Activated CD4-positive, alpha-beta T cell treated with anti-CD3 and anti-CD28 coated beads, Interleukin-2, amount 50 U/mL, for 4 hours (primary cell): Measurements from ENCODE around the gene OR8H1.

Experiments used
- DNase-seq, 2 experiments: peaks; one replicate each; pipeline ENCODE4 v3.0.0-alpha.2; 2020

Gene OR8H1, protein sequence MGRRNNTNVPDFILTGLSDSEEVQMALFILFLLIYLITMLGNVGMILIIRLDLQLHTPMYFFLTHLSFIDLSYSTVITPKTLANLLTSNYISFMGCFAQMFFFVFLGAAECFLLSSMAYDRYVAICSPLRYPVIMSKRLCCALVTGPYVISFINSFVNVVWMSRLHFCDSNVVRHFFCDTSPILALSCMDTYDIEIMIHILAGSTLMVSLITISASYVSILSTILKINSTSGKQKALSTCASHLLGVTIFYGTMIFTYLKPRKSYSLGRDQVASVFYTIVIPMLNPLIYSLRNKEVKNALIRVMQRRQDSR

DNA sequence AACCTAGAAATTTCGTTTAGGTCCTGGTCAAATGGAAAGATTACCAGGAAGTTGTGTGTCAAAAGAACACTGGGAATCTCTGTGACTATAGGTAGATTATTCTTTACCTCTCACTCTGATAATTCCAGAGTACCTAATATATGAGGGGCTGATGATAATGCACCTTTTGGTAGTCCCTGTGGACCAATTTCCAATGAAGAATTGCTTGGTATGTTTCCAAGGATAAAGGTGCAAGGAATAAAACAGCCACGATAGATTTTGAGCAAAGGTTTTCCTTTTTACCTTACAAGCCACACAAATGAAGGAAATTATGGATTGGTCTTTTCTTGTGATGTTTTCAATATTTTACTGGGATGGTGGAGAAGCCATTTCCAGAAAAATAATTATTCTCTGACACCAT is at the start of gene OR8H1:
TSS of gene OR8H1 (minus strand) at position 101 of the 400 bp plus-strand sequence. CDS start 1,192 bp downstream, outside the sequence.
- DNase-seq, result no peak

DNA sequence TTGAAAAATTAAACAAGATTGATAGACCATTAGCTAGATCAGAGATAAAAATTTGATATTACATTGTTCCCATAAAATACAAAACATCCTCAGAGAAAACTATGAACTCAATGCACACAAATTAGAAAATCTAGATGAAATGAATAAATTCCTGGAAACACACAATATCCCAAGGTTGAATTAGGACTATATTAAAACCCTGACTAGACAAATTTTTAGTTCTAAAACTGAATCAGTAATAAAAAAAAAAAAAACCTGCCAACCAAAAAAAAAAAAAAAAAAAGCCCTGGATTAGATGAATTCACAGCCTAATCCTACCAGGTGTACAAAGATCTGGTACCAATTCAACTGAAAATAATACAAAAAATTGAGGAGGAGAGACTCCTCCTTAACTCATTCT is 48.2 kb upstream of the OR8H1 start:
- DNase-seq, result no peak

DNA sequence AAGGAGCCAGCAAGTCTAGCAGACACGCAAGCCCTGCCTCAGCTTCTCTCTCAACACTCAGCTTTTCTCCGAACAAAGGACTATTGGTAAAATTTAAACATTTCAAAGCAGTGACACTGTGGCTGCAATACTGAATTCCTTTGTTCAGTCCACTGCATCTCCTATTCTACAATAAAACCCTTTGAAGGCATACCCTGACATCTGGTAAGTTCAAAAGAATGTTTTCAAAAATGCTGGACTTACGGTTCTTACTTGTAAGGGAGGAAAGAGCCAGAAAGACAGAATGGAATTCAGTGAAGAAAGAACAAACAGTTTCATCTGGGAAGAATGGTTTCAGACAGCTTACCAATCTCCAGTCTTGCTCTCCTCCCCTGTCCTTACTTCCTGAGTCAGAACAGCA is 41.1 kb upstream of the OR8H1 start:
- no peak for DNase-seq

DNA sequence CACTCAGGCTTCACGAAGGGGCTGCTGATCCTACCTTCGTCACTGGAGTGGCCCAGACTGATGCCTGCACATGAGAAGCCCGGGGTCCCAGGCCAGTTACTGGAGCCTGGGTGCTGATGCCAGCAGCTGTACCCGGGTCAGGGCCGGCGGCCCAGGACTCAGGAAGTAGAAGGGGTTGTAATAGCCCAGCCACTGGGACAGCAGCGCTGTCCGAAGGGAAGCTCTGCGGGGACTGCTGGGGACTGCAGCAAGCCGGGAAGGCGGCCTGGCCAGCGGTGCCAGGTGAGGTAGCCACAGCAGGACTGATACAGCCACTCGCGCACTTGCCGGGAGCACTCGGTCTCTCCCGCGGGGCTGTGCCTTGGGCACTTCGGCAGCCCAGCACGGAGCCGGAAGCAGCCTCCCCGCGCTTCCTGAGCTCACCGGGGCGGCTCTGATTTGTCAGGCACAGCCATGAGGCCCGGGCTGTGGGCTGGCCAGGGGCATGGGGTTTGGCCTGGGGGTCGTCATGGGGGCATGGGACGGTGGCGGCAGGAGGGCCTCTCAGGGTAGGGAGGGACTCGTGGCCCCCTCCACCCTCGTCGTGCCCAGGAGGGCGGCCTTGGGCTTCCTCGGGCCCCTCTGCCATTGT is 39.9 kb upstream of the OR8H1 start:
- DNase-seq, result no peak

- DNase-seq, result no peak
Measured at GRCh38 chr11:56314844-56315243, 22.8 kb upstream of the OR8H1 start, which contains the start of gene OR8K3. OR8K3 (plus strand) TSS chr11:56315144; CDS start chr11:56318307, 3,163 bp downstream.

GRCh38 chr11:56307836-56308235 is 15.8 kb upstream of the OR8H1 start:
- no peak for DNase-seq

- no peak for DNase-seq
Measured at GRCh38 chr11:56296898-56297297, 4.8 kb upstream of the OR8H1 start.

DNA sequence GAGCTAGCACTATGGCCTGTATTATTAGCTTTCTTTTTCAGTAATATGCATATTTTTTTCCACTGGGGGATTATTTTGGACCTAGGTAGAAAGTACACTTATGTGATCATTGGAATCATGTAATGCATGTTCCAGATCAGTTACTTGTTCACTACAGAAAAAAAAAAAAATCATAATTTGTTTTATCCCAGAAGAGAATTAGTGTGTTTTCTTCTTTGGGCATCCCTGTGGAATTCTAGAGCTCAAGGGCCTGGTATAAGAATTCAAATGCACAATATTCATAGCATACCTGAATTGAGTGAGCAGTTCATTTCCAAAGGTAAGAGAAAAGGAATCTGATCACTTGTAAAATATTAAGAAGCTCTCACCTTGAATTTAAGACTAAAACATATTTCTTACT is 18.2 kb downstream of the OR8H1 start, which contains the start of gene OR5T1:
TSS of gene OR5T1 (plus strand) at position 301 of the 400 bp plus-strand sequence. CDS start 1,485 bp downstream, outside the sequence.
- DNase-seq, result no peak

DNA sequence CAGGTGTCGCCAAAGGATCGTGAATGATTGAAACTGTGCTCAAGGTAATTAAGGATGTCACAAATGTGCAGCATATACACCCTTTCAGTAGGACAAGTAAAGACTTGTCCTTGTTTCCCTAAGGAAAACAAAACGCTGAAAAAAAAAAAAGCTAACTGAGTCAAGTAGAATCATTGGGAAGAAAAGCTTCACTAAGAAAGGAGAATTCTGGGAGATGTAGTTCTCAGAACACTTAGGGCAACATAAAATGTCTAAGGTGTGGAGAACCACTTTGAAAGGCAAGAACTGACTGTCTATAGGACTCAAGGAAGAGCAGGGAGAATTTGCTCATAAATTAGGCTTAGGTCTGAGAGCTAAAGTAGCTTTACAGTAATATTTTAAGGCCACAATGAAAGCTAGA is 21.0 kb downstream of the OR8H1 start:
- DNase-seq, result no peak

GRCh38 chr11:56251954-56252353 is 40.1 kb downstream of the OR8H1 start, which contains the start of gene OR5T3:
OR5T3 (plus strand) TSS chr11:56252254; CDS start chr11:56252254, 0 bp downstream.
- no peak for DNase-seq
